Skeletal muscle tissue (tissue), 4 donors: ENCODE measurements around the gene OPRD1. TPM values are rescaled to one million over a fixed set of nuclear protein-coding genes. Genes with fewer than 3 reads are reported as not detected.

Experiments used
- H3K27ac ChIP-seq: one replicate; pipeline ENCODE4 v1.7.0; 2013; ENCODE audit warnings: mild to moderate bottlenecking, low read depth, low read length, inconsistent platforms
- H3K27me3 ChIP-seq, 3 donors: one replicate each; pipeline ENCODE4 v1.7.0; 2013; ENCODE audit warnings: low read length in 3 of 3; ENCODE audit not compliant: control insufficient read depth in 3 of 3, insufficient read depth in 3 of 3
- H3K36me3 ChIP-seq, 3 donors: one replicate each; pipeline ENCODE4 v1.7.0; 2013; ENCODE audit warnings: low read length in 3 of 3; ENCODE audit not compliant: control insufficient read depth in 3 of 3, insufficient read depth in 3 of 3
- H3K4me1 ChIP-seq, 3 donors: one replicate each; pipeline ENCODE4 v1.7.0; 2013; ENCODE audit warnings: low read length in 3 of 3, mild to moderate bottlenecking in 3 of 3; ENCODE audit not compliant: control insufficient read depth in 3 of 3, insufficient read depth in 3 of 3
- H3K4me3 ChIP-seq, 3 donors: one replicate each; pipeline ENCODE4 v1.7.0; 2013; ENCODE audit warnings: low read length in 3 of 3
- H3K9ac ChIP-seq, 3 donors: one replicate each; pipeline ENCODE4 v1.7.0; 2013; ENCODE audit warnings: low read length in 3 of 3, mild to moderate bottlenecking in 3 of 3, moderate library complexity in 2 of 3, low read depth in 1 of 3
- H3K9me3 ChIP-seq, 3 donors: one replicate each; pipeline ENCODE4 v1.7.0; 2013; ENCODE audit warnings: low read length in 3 of 3; ENCODE audit not compliant: control insufficient read depth in 3 of 3
- total RNA-seq: library from RNA; depleted of rRNA; stranded (reverse); fragments of >200 nt; gene quantifications from one replicate; pipeline ENCODE4 v1.2.3, GENCODE V29; 2014
- donor health status: Osteomylitis.

Gene OPRD1
- total RNA-seq, 1 donor from 2014 or later = 0.52 TPM

DNA sequence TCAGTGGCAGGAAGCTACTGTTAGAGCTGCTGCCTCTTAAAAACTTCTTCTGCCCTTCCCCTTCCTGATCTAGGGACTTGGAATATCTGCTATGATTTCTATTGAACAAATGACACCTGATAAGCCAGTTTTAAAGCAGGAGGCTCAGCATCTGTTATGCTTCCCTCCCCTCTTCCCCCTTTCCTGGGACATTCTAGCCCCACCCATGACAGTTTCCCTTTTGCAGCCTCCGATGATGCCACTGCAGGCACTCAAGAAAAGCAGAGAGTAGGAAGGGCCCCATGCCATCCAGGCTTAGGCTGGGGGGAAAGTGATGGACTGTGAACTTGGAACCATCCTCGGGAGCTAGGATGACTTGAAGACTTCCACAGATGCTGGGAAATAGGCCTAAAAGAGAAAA is 87.3 kb downstream of the OPRD1 start:
- no peaks in the 10 kb centered on the region for H3K27me3 ChIP-seq
- no peak overlapping the region for H3K9ac ChIP-seq
- H3K36me3 ChIP-seq = peaks cover 0 to 2% (median 0%) of the 10 kb centered on the region in 3 donors
- peaks cover 8 to 20% (median 9%) of the 10 kb centered on the region in 3 donors for H3K4me1 ChIP-seq
- H3K4me3 ChIP-seq = no peak overlapping the region
- H3K27ac ChIP-seq = no peak overlapping the region
- no peaks in the 10 kb centered on the region for H3K9me3 ChIP-seq

DNA sequence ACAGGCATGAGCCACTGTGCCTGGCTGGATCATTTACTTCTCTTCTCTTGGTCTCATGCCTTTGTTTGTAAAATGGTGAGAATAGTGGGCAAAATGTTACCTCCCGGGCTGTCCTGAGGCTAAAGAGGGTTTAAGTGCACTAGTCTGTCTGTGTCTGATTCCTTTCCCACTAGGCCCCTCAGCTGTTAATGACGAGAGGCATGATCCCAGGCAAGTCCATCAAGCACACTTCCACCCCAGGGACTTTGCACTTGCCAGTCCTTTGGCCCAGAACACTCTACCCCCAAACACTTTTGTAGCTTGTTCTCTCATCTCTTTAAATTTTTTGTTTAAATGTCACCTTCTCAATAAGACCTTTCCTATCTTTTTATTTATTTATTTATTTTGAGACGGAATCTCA is 88.6 kb downstream of the OPRD1 start:
- Histone ChIP-seq H3K4me1 (peaks cover 8 to 20% (median 9%) of the 10 kb centered on the region in 3 donors), H3K27ac (no peak overlapping the region), H3K9ac (no peak overlapping the region), H3K9me3 (no peaks in the 10 kb centered on the region), H3K27me3 (no peaks in the 10 kb centered on the region), H3K4me3 (no peak overlapping the region), H3K36me3 (peaks cover 0 to 2% (median 0%) of the 10 kb centered on the region in 3 donors)

DNA sequence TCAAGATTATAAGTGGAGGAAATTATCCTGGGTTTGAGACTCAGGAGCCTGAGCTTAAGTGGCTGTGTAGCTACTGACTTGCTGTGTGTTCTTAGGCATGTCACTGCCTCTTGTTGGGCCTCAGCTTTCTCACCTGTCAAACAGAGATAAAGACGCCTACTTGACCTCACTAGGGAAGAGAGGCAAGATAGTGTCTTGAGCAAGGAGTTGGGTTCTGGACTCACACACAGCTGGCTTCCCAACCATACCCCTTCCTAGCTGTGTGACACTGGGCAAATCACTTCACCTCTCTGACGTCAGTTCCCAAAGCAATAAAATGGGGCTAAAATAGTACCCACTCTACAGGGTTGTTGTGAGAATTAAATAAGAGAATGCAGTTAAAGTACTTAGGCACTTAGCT is 90.8 kb downstream of the OPRD1 start:
- H3K9ac ChIP-seq = no peak overlapping the region
- no peaks in the 10 kb centered on the region for H3K9me3 ChIP-seq
- H3K27me3 ChIP-seq = no peaks in the 10 kb centered on the region
- H3K27ac ChIP-seq = no peak overlapping the region
- peaks cover 8 to 19% (median 9%) of the 10 kb centered on the region in 3 donors for H3K4me1 ChIP-seq
- no peaks in the 10 kb centered on the region for H3K36me3 ChIP-seq
- no peak overlapping the region for H3K4me3 ChIP-seq

DNA sequence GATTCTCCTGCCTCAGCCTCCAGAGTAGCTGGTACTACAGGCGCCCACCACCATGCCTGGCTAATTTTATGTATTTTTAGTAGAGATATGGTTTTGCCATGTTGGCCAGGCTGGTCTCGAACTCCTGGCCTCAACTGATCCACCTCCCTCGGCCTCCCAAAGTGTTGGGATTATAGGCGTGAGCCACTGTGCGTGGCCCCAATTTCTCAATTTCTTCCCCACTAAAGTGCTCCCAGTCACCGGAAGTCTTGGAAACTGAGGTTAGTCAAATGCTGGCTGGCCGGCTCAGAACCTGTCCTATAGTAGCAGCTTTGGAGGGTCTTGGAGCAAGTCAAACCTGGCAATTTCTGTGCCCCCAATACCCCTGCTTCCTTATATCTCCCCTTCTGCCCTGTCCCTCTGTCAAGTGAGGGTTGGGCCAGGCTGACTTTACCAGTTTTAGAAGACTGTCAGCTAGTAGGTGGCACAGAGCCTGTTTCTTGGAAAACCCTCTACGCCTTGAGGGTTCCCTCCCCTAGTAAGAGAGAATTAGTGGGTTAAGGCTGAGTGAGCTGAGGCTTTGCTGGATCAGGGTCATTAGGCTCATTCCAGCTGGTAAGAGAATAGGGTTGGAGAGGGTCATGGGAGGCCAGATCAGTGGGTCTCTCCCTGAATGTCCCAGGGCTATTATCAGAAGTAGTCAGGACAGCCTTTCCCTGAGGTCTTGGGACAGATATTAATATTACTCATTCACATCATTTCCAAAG is 94.1 kb downstream of the OPRD1 start:
- no peak overlapping the region for H3K27ac ChIP-seq

DNA sequence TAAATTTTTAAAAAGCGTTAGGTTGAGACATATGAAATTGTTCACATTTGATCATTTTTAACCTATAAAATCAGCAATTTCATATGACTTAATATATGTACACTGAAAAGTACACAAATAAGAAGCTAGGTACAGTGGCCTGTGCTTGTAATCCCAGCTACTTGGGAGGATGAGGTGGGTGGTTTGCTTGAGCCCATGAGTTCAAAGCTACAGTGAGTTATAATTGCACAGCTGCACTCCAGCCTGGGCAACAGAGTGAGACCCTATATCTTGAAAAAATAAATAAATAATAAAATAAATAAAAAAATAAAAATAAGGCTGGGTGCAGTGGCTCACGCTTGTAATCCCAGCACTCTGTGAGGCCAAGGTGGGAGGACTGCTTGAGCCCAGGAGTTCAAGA is 97.2 kb downstream of the OPRD1 start:
- Histone ChIP-seq H3K9ac (no peak overlapping the region), H3K4me1 (peaks cover 8 to 12% (median 9%) of the 10 kb centered on the region in 3 donors), H3K36me3 (no peaks in the 10 kb centered on the region), H3K4me3 (no peak overlapping the region), H3K27ac (no peak overlapping the region), H3K9me3 (no peaks in the 10 kb centered on the region), H3K27me3 (no peaks in the 10 kb centered on the region)

More for the DNA sequence above, 94.1 kb downstream of the OPRD1 start:
- Histone ChIP-seq H3K36me3 (no peaks in the 10 kb centered on the region), H3K27me3 (no peaks in the 10 kb centered on the region), H3K4me3 (no peak overlapping the region), H3K9me3 (no peaks in the 10 kb centered on the region), H3K4me1 (peaks cover 0 to 2% (median 0%) of the 10 kb centered on the region in 3 donors), H3K9ac (no peak overlapping the region)

DNA sequence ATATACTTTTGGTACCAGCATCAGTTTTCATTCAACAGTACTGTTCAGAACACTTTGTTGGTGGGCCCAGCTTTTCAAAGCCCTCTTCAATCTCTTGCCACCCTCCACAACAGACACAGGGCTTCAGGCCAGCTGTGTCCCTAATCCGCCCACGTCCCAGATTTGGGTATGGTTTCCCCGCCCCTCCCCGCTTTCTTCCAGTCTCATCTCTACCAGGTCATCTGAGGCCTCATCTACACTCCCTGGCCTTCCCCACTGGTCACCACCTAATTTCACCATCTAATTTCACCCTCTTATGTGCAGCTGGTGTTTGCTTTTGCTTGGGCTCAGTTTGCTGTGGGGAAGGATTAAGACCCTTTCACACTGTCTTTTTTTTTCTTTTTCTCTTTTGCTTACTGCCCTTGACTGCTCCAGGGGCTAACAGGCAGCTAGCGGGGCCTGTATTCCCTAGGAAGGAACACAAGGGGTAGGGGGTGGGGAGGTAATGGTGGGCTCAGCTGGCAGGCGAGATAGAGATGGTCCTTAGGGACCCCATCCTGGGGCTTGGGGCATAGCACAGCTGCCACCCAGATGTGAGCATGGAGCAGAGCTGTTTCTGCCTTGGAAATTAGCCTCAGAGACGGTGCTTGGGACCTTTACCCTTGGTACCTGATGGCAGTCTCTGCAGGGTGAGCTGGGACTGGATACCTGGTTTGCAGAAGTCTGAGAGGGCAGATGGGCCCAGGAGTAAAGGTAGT is 98.6 kb downstream of the OPRD1 start:
- H3K9me3 ChIP-seq = no peaks in the 10 kb centered on the region
- H3K27me3 ChIP-seq = no peaks in the 10 kb centered on the region
- peaks cover 14 to 19% (median 16%) of the 10 kb centered on the region in 3 donors for H3K4me1 ChIP-seq
- no peaks in the 10 kb centered on the region for H3K36me3 ChIP-seq
- H3K4me3 ChIP-seq = no peak overlapping the region
- H3K9ac ChIP-seq = no peak overlapping the region
- no peak overlapping the region for H3K27ac ChIP-seq

DNA sequence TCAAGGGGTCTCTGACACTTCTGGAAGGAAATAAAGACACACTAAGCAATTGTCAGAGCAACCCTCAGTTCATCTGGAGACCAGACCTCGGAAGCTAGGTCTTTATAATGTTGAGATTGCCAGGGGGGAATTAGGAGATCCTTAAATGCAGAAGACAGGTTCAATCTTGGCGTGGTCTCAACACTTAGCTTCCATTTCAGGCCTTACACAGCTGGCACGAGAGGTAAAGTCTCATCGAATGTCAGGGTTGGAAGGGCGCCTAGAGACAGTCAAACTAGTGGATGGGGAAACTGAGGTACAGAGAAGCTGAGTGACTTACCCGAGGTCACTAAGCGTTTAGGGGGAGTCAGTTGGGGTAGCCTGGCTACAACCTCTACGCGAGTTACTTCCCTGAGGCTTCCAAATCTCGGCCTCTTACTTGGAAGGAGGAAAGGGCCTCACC is 101.8 kb downstream of the OPRD1 start:
- H3K4me1 ChIP-seq = peaks cover 14 to 19% (median 16%) of the 10 kb centered on the region in 3 donors
- no peaks in the 10 kb centered on the region for H3K9me3 ChIP-seq
- H3K36me3 ChIP-seq = no peaks in the 10 kb centered on the region
- peak overlapping the region; percentile 36 to 81 (median 61) for H3K9ac ChIP-seq
- peak overlapping the region; percentile 66 for H3K27ac ChIP-seq
- H3K27me3 ChIP-seq = no peaks in the 10 kb centered on the region
- peak overlapping the region; percentile 66 to 87 (median 72) for H3K4me3 ChIP-seq

DNA sequence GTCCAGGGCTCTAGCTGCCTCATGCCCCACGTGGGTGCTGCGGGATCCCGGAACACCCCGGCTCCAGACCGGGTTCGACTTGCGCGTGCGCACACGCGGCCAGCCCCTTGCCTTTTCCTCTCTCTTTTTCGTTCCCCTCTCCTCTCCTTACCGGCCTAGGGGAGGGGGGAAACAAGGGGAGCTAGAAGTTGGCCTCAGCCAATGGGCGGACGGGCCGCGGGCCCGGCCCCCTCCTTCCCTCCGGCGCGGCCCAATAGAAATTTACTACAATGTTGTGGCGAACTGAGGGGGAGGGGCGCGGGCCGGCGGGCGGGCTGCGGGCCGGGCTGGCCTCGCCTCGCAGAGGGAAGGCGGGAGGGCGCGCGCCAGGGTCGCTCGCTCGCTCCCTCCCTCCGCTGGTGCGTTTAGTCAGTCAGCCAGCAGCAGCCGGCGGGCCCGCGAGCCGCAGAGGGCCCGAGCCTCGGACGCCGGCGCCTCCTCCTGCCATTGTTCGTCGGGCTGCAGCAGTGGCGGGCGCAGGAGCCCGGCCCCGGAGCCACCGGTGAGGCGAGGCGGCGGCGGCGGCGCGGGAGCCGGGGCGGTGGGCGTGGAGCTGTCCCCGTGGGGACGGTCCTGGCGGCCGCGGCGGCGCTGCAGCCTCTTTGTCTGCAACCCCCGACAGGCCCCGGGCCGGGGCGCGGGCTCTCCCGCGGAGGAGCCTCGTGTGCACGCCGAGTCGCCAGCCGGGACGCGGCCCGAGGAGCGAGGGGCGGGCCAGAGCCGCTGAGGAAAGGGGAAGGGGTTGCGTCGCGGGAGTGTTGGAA is 102.5 kb downstream of the OPRD1 start, which contains the start of gene EPB41:
EPB41 (plus strand) TSS at position 342 of the 803 bp plus-strand sequence. CDS start 72,869 bp downstream, outside the sequence.
- peak within 1 kb of the TSS; percentile 57 to 81 (median 65) for H3K9ac ChIP-seq
- no peaks in the 10 kb centered on the region for H3K27me3 ChIP-seq
- H3K9me3 ChIP-seq = no peaks in the 10 kb centered on the region
- H3K36me3 ChIP-seq = no peaks in the 10 kb centered on the region
- peak within 1 kb of the TSS; percentile 66 to 87 (median 77) for H3K4me3 ChIP-seq
- peaks cover 14 to 19% (median 16%) of the 10 kb centered on the region in 3 donors for H3K4me1 ChIP-seq
- H3K27ac ChIP-seq = peak within 1 kb of the TSS; percentile 66

DNA sequence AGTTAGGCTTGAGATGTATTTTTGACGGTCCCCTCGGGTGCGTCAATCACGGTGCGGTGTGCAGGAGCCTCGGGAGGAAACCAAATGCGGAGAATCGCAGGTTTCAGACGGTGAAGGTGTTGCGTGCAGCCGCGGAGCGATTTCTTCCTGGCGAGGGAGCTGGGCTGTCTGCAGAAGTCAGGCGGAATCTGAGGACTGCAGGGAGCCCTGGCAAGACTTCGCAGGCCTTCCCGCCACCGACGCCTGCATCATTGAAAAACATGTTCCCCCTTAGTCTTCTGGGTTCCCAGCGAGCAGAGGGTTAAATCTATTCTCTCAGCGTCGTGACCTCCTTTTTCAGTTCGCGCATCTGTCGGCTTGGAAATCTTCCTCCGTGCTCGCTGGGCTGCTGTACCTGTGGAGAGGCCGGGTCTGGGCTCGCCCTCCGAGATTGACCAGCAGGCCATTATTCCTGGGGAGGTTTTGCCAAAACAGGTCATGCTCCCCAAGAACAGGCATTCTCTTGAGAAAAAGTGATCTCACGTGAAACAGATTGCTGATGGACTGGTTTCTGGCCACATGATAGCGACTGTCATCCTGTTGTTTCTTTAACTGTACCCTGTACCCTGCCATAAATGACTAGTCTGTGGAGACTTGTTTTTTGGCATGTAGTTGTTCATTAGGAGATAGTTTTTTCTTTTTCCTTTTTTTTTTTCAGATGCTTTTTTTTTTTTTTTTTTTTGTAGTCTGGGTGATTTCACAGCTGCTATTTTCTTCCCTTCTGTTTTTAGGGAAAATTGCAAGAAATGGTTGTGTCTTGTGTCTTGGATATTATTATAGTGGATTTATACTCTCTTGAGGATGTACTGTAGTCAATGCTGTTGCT is 103.3 kb downstream of the OPRD1 start:
- peak overlapping the region; percentile 66 to 87 (median 77) for H3K4me3 ChIP-seq
- H3K4me1 ChIP-seq = peaks cover 14 to 19% (median 16%) of the 10 kb centered on the region in 3 donors
- H3K36me3 ChIP-seq = no peaks in the 10 kb centered on the region
- H3K27me3 ChIP-seq = no peaks in the 10 kb centered on the region
- H3K9ac ChIP-seq = peak overlapping the region; percentile 57 to 81 (median 65)
- H3K27ac ChIP-seq = no peak overlapping the region
- H3K9me3 ChIP-seq = no peaks in the 10 kb centered on the region
